GM23338 (cell line): Measurements from ENCODE around the gene SFXN5.

Experiments used
- CTCF ChIP-seq, 2 experiments: fragments of 200-600 bp in 1 of 2; sonication (generic) in 1 of 2; conservative IDR thresholded peaks; 2 replicates each; pipeline versions ENCODE4 v1.5.1 to v1.6.1; 2016 to 2017; ENCODE audit warnings: antibody characterized with exemption in 2 of 2, low read depth in 2 of 2, mild to moderate bottlenecking in 2 of 2, moderate library complexity in 1 of 2
- EZH2 ChIP-seq: fragments of 200-600 bp; sonication (generic); IDR thresholded peaks from one replicate; pipeline ENCODE4 v1.8.0; 2017; ENCODE audit warnings: antibody characterized with exemption, mild to moderate bottlenecking, low read depth; ENCODE audit not compliant: unreplicated experiment
- NANOG ChIP-seq: IDR thresholded peaks from 2 replicates; pipeline ENCODE4 v1.6.1; 2016; ENCODE audit warnings: antibody characterized with exemption, borderline replicate concordance
- POLR2AphosphoS5 ChIP-seq: IDR thresholded peaks from 2 replicates; pipeline ENCODE4 v1.6.1; 2016; ENCODE audit warnings: antibody characterized with exemption, low read depth
- TF ChIP-seq, protein P1 (sequence below): IDR thresholded peaks from one replicate; pipeline ENCODE4 v1.6.1; 2018; ENCODE audit warnings: antibody characterized with exemption; ENCODE audit not compliant: unreplicated experiment

- TF ChIP-seq NANOG (no peak), CTCF (conservative IDR thresholded peaks at IDR 0.05; ENCODE audit: low read depth in 2 of 2) (no peak), EZH2 (no peak), POLR2AphosphoS5 (peak; percentile 74)
- TF ChIP-seq, protein P1, sequence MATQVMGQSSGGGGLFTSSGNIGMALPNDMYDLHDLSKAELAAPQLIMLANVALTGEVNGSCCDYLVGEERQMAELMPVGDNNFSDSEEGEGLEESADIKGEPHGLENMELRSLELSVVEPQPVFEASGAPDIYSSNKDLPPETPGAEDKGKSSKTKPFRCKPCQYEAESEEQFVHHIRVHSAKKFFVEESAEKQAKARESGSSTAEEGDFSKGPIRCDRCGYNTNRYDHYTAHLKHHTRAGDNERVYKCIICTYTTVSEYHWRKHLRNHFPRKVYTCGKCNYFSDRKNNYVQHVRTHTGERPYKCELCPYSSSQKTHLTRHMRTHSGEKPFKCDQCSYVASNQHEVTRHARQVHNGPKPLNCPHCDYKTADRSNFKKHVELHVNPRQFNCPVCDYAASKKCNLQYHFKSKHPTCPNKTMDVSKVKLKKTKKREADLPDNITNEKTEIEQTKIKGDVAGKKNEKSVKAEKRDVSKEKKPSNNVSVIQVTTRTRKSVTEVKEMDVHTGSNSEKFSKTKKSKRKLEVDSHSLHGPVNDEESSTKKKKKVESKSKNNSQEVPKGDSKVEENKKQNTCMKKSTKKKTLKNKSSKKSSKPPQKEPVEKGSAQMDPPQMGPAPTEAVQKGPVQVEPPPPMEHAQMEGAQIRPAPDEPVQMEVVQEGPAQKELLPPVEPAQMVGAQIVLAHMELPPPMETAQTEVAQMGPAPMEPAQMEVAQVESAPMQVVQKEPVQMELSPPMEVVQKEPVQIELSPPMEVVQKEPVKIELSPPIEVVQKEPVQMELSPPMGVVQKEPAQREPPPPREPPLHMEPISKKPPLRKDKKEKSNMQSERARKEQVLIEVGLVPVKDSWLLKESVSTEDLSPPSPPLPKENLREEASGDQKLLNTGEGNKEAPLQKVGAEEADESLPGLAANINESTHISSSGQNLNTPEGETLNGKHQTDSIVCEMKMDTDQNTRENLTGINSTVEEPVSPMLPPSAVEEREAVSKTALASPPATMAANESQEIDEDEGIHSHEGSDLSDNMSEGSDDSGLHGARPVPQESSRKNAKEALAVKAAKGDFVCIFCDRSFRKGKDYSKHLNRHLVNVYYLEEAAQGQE: no peak
These were observed 711 bp downstream of the SFXN5 start for GRCh38 chr2:73070643-73071359.
